ENCODE data around the gene PLXNB3.
"Not testable (repeated sequence)": the region's sequence is repeated elsewhere in the genome, so short reads cannot be mapped to it uniquely, and the experiment has no call there.

Gene PLXNB3

GRCh38 chrX:153733651-153734240, 30.3 kb upstream of the PLXNB3 start:
- DNase-seq (ENCODE audit: low read depth): no peak

- DNase-seq (ENCODE audit: low read depth): no peak
Measured at GRCh38 chrX:153734871-153735270, 29.2 kb upstream of the PLXNB3 start.

- DNase-seq (ENCODE audit: low read depth): no peak
Measured at GRCh38 chrX:153735274-153735673, 28.8 kb upstream of the PLXNB3 start.

GRCh38 chrX:153736071-153736820, 27.8 kb upstream of the PLXNB3 start:
- DNase-seq (ENCODE audit: low read depth): no peak

- DNase-seq (ENCODE audit: low read depth): no peak
Measured at GRCh38 chrX:153736871-153737441, 27.1 kb upstream of the PLXNB3 start.

GRCh38 chrX:153738056-153738605, 25.9 kb upstream of the PLXNB3 start:
- no peak for DNase-seq (ENCODE audit: low read depth)

GRCh38 chrX:153739754-153740486, 24.1 kb upstream of the PLXNB3 start:
- no peak for DNase-seq (ENCODE audit: low read depth)

- no peak for DNase-seq (ENCODE audit: low read depth)
Measured at GRCh38 chrX:153740631-153741222, 23.3 kb upstream of the PLXNB3 start.

GRCh38 chrX:153741446-153741845, 22.6 kb upstream of the PLXNB3 start:
- DNase-seq (ENCODE audit: low read depth): no peak

GRCh38 chrX:153742111-153742510, 21.9 kb upstream of the PLXNB3 start:
- DNase-seq (ENCODE audit: low read depth): not testable (repeated sequence)

GRCh38 chrX:153742796-153743467, 21.1 kb upstream of the PLXNB3 start:
- not testable (repeated sequence) for DNase-seq (ENCODE audit: low read depth)

- not testable (repeated sequence) for DNase-seq (ENCODE audit: low read depth)
Measured at GRCh38 chrX:153743468-153744209, 20.4 kb upstream of the PLXNB3 start.

- no peak for DNase-seq (ENCODE audit: low read depth)
Measured at GRCh38 chrX:153744210-153745066, 19.6 kb upstream of the PLXNB3 start.

GRCh38 chrX:153745067-153745433, 19.0 kb upstream of the PLXNB3 start:
- not testable (repeated sequence) for DNase-seq (ENCODE audit: low read depth)

- DNase-seq (ENCODE audit: low read depth): no peak
Measured at GRCh38 chrX:153746359-153746758, 17.7 kb upstream of the PLXNB3 start.

- DNase-seq (ENCODE audit: low read depth): not testable (repeated sequence)
Measured at GRCh38 chrX:153746991-153747390, 17.1 kb upstream of the PLXNB3 start.

GRCh38 chrX:153749017-153749416, 15.0 kb upstream of the PLXNB3 start:
- not testable (repeated sequence) for DNase-seq (ENCODE audit: low read depth)

GRCh38 chrX:153750127-153750774, 13.8 kb upstream of the PLXNB3 start:
- DNase-seq (ENCODE audit: low read depth): no peak

GRCh38 chrX:153755136-153755535, 8.9 kb upstream of the PLXNB3 start:
- DNase-seq (ENCODE audit: low read depth): no peak

Measured in HS-27A (cell line).